Islet precursor cell (in vitro differentiated cells): Measurements from ENCODE around the gene OSBPL1A.
A peak's percentile ranks its signal among the peaks of the same experiment; 100 is the strongest.

Experiments used
- DNase-seq: peaks from one replicate; pipeline ENCODE4 v3.0.0-alpha.2; 2018

The OSBPL1A gene

DNA sequence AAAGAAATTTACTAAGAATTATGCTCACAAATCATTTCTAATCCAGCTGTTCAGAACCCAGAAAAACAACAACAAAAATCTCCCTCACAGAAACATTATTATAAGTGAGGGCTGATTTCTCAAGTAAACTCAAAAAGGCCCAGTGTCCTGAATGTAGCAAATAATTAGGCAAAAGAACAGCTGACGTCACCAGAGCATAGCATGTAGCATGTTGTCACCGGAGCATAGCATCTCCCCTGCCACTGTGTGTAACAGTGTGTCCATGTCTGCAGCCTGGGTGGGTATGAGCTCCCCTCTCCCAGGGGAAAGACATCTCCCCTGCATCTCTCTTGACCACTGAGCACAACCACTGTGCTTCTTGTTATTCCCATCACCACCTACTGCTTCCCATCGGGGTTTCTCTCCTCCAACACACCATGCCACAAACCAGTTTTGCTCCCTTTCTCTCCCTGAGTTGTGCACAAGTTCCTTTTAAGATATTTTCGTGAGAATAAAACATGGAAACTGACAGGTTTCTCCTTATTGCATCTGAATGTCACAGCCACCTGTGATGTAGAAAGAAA is 132.0 kb downstream of the OSBPL1A start:
- no peak for DNase-seq

- no peak for DNase-seq
Measured at GRCh38 chr18:24263050-24263449, 134.6 kb downstream of the OSBPL1A start.

DNA sequence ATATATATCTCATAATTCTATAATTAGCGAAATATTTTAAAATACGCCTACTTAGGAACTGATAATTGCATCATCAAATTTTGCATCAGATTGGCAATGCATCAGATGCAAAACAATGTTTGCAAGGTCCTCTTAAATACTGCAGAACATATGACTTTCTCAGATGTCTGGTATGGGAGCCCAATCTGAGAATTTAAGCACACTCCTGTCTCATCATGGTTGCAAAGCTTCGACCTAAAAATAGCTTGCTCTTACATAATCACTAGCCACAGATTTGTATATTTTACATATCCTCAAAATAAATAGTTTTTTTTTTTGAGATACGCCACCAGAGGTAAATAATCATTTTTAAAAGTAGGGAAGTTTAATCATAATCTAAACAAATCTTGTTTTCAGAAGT is 135.5 kb downstream of the OSBPL1A start:
- DNase-seq = no peak

GRCh38 chr18:24259869-24260641 is 137.6 kb downstream of the OSBPL1A start:
- DNase-seq = no peak

- DNase-seq = no peak
Measured at GRCh38 chr18:24254071-24254470, 143.6 kb downstream of the OSBPL1A start.

GRCh38 chr18:24249716-24250115 is 147.9 kb downstream of the OSBPL1A start:
- DNase-seq = no peak

DNA sequence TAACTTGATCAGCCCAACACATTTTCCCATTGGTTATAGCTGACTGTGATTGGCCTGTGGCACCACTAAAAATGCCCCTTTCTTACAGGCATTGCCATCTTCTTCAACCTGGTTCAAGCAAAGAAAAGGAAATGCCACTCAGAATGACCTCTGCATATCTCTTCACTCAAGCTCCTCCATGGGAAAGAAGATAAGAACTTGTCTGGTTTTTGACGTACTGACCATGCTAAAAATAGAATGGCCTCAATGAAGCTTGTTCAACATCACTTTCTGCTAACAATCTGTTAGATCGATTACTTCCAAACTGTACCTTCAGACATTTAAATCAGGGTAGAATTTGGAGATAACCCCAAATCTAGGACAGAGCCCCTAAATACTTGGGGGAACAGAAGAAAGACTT is 149.3 kb downstream of the OSBPL1A start:
- no peak for DNase-seq

DNA sequence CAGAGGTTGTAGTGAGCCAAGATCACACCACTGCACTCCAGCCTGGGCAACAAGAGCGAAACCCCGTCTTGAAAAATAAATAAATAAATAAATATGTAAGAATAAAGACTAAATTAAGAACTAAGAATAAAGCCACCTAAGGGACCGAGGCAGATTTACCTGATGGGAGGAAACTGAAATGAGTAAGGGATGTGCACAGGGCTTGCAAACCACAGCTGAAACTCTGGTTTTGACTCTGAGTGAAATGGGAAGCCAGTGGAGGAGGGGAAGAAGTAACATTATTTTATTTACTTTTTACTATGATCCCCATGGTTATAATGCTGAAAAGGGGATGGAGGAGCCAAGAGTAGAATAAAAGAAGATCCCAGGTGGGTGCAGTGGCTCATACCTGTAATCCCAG is 151.5 kb downstream of the OSBPL1A start:
- DNase-seq = no peak

- no peak for DNase-seq
Measured at GRCh38 chr18:24244698-24245097, 152.9 kb downstream of the OSBPL1A start.

GRCh38 chr18:24243677-24244076 is 153.9 kb downstream of the OSBPL1A start:
- DNase-seq = no peak

DNA sequence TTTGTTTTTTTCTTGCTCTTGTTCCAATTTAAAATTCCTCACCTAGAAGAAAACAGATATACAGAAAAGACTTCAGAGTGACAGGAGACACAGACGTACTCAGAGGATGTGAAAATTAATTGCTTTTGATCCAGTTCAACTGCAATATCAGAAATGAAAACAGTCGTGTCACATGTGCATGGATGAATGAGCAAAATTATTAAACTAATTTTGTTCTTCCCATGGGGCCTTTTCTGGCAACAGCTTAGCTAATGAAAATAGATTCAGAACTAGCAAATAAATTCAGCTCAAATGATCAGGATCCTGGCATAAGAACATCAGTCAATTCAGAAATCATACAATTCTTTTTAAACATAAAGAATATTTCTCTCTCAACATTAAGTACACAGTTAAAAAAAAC is 158.3 kb downstream of the OSBPL1A start:
- no peak for DNase-seq

GRCh38 chr18:24238387-24238786 is 159.2 kb downstream of the OSBPL1A start:
- DNase-seq = no peak

GRCh38 chr18:24234850-24235418 is 162.7 kb downstream of the OSBPL1A start:
- DNase-seq = peak; percentile 56

DNA sequence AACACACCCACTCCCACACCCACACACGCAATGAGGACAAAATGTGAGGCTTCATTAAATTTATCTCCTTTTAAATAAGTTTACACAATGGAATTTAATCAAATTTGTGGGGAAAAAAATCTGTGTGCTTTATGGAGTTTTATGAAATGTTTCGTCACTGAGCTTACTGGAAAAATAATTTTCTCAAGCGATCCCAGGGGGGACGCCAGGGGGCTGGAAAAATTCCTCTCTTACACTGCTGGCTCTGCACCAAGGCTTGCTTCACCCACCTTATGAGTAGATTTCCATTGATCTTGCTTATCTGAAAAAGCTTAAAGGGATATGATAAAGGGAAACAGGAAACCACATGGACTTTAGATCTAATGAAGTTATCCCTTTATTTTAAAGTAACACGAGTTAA is 163.3 kb downstream of the OSBPL1A start:
- DNase-seq = no peak

- no peak for DNase-seq
Measured at GRCh38 chr18:24232800-24233199, 164.8 kb downstream of the OSBPL1A start.

DNA sequence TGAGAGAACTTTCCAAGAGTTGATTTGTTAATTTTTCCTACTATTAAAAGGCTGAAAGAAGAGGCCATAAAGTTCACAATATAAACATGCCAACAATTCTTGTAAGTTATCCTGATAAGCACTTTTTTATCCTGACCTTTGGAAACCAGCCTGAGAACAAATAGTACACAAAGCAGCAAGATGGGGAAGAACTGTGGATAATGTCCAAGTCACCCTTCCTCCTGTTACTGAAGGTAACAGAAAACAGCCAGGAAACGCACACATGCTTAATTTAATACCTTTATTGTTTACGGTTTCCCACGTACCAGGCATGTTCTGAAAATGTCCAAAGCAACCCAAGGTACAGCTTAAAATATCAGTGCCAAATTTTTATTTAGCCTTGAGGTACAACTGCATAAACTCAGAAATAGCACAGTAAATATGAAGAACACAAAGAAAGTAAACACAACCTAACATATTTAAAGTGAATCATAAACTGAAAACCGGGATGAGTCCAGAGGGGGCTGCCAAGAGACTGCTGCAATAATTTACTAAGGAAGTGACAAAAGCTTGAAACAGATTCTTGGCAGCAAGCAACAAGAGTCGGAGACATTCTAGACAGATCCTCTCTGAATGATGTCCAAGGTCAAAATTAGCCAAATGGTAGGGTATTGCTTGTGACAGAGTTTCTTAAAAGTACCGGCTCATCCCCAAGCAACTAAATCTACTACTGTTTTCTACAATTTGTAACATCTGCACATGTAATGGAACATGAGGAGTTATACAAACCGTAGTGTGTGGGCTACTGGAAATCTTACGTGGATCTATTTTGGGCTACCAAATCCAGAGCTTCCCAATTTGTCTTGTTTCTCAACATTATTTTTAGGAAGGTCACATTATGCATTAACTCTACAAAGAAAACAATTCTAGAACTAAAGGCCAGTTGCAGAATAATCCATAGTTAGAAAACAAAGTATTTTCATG is 165.6 kb downstream of the OSBPL1A start:
- no peak for DNase-seq

DNA sequence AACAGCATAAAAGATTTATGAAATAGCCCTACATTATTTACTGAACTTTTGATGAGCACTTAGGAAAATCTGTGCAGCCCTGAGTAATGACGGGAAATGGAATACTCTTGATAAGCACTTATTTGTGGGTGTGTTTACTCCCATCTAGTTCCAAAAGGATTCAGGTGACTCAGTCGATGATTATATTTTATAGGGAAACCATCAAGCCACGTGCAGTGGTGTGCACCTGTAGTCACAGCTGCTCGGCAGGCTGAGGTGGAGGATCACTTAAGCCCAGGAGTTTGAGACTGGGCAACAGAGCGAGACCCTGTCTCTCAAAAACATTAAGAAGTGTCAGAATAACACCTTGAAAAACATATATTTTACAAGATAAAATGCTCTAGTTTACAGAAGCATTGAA is 166.9 kb downstream of the OSBPL1A start:
- no peak for DNase-seq

DNA sequence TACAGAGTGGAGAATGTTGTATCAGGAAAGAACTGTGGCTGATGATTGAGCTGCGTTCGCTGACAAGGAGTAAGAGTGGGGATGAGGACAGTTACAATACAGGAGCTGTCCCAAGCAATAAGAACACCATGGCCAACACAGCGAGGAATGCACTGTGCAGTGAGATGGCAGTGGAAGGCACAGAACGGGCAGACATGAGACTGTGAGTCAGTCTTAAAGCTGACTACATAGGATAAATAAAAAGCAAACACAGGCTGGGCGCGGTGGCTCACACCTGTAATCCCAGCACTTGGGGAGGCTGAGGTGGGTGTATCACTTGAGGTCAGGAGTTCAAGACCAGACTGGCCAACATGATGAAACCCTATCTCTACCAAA is 169.0 kb downstream of the OSBPL1A start:
- DNase-seq = no peak

- DNase-seq = no peak
Measured at GRCh38 chr18:24227977-24228666, 169.5 kb downstream of the OSBPL1A start.

DNA sequence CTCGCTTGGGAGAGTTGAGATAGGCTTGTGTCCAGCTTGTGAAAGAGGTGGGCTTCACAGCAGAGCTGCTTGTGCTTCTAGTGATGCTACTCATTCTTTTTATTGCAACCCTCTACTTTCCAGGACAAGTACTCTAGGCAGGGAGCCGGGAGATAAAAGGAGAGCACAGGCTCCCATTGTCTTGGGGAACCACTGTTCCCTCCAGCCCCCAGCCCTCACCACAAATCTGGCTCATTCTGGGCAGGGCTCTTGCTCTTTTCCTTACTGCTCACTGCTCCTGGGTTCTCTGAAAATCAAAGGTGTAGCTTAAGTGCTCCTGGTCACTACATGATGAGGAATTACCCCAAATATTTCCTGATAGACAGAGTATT is 177.3 kb downstream of the OSBPL1A start:
- DNase-seq = no peak

GRCh38 chr18:24219561-24220317 is 177.9 kb downstream of the OSBPL1A start:
- DNase-seq = no peak

DNA sequence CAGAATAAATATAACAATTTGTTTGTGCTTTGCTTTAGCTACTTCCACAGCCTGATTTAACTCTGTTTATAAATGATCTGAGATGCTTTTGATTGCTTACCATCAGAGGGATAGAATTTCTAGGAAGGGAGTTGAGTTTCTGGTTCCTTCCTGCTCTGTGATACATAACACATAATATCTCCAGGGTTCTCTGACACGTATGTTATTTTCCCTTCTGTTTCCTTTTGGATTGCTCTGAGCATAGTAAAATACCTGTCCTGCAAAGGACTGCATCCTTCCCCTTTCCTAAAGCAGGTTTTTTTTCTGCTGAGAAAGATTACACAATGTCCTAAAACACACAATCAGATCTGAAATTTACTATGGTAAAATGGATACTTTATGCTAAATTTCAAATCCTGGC is 182.7 kb downstream of the OSBPL1A start:
- DNase-seq = no peak
